GM12892 (cell line): ENCODE measurements around the gene ARL6IP4.

Source experiments
- POLR2A ChIP-seq: IDR thresholded peaks from 2 replicates; pipeline ENCODE4 v1.6.1; 2011; ENCODE audit warnings: low read depth, low read length, control low read depth
- POLR2AphosphoS5 ChIP-seq: IDR thresholded peaks from 2 replicates; pipeline ENCODE4 v1.6.1; 2011; ENCODE audit warnings: low read depth, low read length, control low read depth

DNA sequence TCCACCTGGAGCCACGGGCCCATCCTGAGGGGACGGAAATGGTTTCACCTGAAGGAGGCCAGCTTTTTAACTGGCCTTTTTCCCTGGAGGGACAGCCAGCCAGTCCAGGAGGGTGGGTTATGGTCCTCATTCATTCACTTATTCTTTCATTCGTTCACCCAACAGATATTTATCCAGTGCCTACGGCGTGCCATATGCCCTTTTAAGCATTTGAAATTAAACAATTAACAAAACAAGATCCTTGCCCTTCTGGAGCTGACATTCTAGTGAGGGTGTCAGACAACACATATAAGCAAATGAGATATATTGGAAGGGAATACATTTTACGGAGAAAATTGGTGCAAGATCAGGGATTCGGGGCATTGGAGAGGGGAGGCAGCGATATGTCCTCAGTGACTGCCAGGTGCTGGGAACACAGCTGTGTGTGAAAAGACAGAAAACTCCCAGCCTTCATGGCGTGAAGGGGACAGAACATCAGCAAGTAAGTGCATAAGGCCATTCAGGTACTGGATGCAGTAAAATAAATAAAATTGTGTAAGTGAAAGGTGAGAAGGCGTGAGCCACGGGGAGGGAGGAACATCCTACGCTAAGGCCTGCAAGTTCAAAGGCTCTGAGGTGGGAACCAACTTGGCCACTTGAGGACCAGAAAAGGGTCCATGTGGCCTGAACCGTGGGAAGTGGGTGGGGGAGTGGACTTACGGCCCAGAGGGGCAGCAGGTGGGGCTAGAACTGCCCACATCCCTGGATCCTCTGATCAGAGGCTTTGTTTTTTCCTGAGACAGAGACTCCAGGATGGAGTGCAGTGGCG is 13.5 kb upstream of the ARL6IP4 start:
- TF ChIP-seq POLR2A = no peak
- TF ChIP-seq POLR2AphosphoS5 = no peak
